Subcutaneous adipose tissue (tissue), 4 donors: ENCODE data around the gene ZNF275. TPM values are rescaled to one million over a fixed set of nuclear protein-coding genes. Genes with fewer than 3 reads are reported as not detected.

ENCODE experiments used
- total RNA-seq, 4 donors: library from RNA; depleted of rRNA; stranded (reverse); fragments of >200 nt; gene quantifications; one replicate each; pipeline ENCODE4 v1.1.0, GENCODE V29; 2016
- TF ChIP-seq, protein P1 (sequence below): fragments of 450-650 bp; IDR thresholded peaks from one replicate; pipeline ENCODE4 v1.5.1; 2016; ENCODE audit warnings: low read depth, mild to moderate bottlenecking, control low read depth, antibody characterized with exemption, moderate library complexity

Gene ZNF275
- total RNA-seq, 4 donors from 2014 or later: 8.3 to 30.9 (median 15.9) TPM

DNA sequence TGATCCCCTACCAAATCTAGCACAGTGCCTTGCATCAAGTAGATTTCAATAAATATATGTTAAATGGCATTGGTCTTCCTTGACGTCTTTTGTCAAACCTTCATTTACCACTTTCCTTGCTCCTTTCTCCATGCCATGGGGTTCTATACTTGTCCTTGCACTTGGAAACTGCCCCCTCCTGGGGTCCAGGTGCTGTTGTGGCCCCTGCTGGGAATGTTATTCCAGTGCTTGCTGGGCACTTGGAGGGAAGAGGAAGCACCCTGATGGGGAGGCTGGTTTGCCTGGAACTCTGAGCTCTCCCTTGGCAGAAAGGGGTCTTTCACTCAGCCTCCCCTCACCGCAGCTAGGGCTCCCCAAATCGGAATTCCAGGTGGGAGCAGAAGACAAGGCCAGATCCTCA lies 18.9 kb downstream of the ZNF275 start:
- TF ChIP-seq, protein P1, sequence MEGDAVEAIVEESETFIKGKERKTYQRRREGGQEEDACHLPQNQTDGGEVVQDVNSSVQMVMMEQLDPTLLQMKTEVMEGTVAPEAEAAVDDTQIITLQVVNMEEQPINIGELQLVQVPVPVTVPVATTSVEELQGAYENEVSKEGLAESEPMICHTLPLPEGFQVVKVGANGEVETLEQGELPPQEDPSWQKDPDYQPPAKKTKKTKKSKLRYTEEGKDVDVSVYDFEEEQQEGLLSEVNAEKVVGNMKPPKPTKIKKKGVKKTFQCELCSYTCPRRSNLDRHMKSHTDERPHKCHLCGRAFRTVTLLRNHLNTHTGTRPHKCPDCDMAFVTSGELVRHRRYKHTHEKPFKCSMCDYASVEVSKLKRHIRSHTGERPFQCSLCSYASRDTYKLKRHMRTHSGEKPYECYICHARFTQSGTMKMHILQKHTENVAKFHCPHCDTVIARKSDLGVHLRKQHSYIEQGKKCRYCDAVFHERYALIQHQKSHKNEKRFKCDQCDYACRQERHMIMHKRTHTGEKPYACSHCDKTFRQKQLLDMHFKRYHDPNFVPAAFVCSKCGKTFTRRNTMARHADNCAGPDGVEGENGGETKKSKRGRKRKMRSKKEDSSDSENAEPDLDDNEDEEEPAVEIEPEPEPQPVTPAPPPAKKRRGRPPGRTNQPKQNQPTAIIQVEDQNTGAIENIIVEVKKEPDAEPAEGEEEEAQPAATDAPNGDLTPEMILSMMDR: no peak

- TF ChIP-seq, protein P1: no peak
These were observed 19.5 kb downstream of the ZNF275 start for GRCh38 chrX:153353416-153353815.

DNA sequence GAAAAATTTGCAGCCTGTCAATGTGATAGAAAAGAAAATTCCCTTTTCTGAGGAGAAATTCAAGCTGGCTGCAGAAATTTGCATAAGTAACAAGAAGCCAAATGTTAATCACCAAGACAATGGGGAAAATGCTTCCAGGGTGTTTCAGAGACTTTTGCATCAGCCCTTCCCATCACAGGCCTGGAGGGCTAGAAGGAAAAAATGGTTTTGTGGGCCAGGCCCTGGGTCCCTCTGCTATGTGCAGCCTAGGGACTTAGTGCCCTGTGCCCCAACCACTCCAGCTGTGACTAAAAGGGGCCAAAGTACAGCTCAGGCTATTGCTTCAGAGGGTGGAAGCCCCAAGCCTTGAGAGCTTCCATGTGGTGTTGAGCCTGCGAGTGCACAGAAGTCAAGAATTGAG lies 23.9 kb downstream of the ZNF275 start:
- TF ChIP-seq, protein P1: no peak

- TF ChIP-seq, protein P1: no peak
These were observed 27.9 kb downstream of the ZNF275 start for GRCh38 chrX:153361781-153362397.

- TF ChIP-seq, protein P1: no peak
These were observed 31.7 kb downstream of the ZNF275 start for GRCh38 chrX:153365670-153366069.

GRCh38 chrX:153366119-153366518 lies 32.2 kb downstream of the ZNF275 start:
- TF ChIP-seq, protein P1: no peak

GRCh38 chrX:153366878-153367538 lies 33.1 kb downstream of the ZNF275 start:
- TF ChIP-seq, protein P1: no peak
